Upper lobe of left lung (tissue), 6 donors: Measurements from ENCODE around the gene ITPRIP. TPM values are rescaled to one million over a fixed set of nuclear protein-coding genes. Genes with fewer than 3 reads are reported as not detected.

Experiments
- ATAC-seq, 2 donors: fragments of 200-7000 bp; cut with Tn5 transposase; one replicate each; pipeline ENCODE4 v1.9.1; 2022; ENCODE audit warnings: mild to moderate bottlenecking in 2 of 2, moderate library complexity in 2 of 2; ENCODE audit not compliant: low FRiP score in 2 of 2
- DNase-seq, 2 donors: peaks; one replicate each; pipeline ENCODE4 v3.0.0-alpha.2; 2019 to 2020
- H3K27ac ChIP-seq, 4 donors: fragments of 200-600 bp; sonication (generic); one replicate each; pipeline ENCODE4 v1.5.1; 2016 to 2019
- H3K27me3 ChIP-seq, 4 donors: fragments of 200-600 bp; sonication (generic); one replicate each; pipeline ENCODE4 v1.5.1; 2017 to 2019
- H3K36me3 ChIP-seq, 4 donors: fragments of 200-600 bp; sonication (generic); one replicate each; pipeline ENCODE4 v1.5.1; 2016 to 2019
- H3K4me1 ChIP-seq, 4 donors: fragments of 200-600 bp; sonication (generic); one replicate each; pipeline ENCODE4 v1.5.1; 2018 to 2019
- H3K4me3 ChIP-seq, 4 donors: fragments of 200-600 bp; sonication (generic); one replicate each; pipeline ENCODE4 v1.5.1; 2017 to 2019; ENCODE audit warnings: mild to moderate bottlenecking in 2 of 4, moderate library complexity in 1 of 4
- H3K9me3 ChIP-seq, 4 donors: fragments of 200-600 bp; sonication (generic); one replicate each; pipeline ENCODE4 v1.5.1; 2018 to 2019
- EP300 ChIP-seq, 4 donors: sonication (generic); formaldehyde crosslinking; IDR thresholded peaks; one replicate each; pipeline ENCODE4 v1.5.1; 2017; ENCODE audit warnings: antibody characterized with exemption in 4 of 4, control low read depth in 2 of 4
- POLR2A ChIP-seq, 4 donors: fragments of 450-650 bp; IDR thresholded peaks; one replicate each; pipeline ENCODE4 v1.5.1; 2016 to 2017; ENCODE audit warnings: antibody characterized with exemption in 4 of 4, mild to moderate bottlenecking in 2 of 4
- POLR2AphosphoS5 ChIP-seq, 2 donors: sonication (generic); formaldehyde crosslinking; IDR thresholded peaks; one replicate each; pipeline ENCODE4 v1.5.1; 2017; ENCODE audit warnings: antibody characterized with exemption in 2 of 2
- WGBS, 2 donors: methylation state at CpG; one replicate each; pipeline ENCODE4 v1.1.5; 2017 to 2018; 5-methylcytosine and 5-hydroxymethylcytosine counted together
- total RNA-seq, 6 donors: library from RNA; depleted of rRNA in 4 of 6; stranded (reverse); fragments of >200 nt in 4 of 6; gene quantifications; one replicate each; pipeline versions ENCODE4 v1.1.0 to v1.2.1, GENCODE V29; 2016 to 2021
- TF ChIP-seq, protein P1 (sequence below), 6 experiments: fragments of 450-650 bp in 4 of 6; fragments of 200-600 bp in 2 of 6; sonication (generic) in 2 of 6; IDR thresholded peaks; one replicate each; pipeline ENCODE4 v1.5.1; 2016 to 2019; ENCODE audit warnings: antibody characterized with exemption in 6 of 6
- donor health status: DM: no; HTN: no; CAD: no; lungs with moderate emphysema.
- donor health status: DM: no; HTN: yes; CAD: no; lungs with severe emphysema.

Gene ITPRIP
- total RNA-seq, 6 donors from 2014 or later: 28.3 to 86.2 (median 34.4) TPM

DNA sequence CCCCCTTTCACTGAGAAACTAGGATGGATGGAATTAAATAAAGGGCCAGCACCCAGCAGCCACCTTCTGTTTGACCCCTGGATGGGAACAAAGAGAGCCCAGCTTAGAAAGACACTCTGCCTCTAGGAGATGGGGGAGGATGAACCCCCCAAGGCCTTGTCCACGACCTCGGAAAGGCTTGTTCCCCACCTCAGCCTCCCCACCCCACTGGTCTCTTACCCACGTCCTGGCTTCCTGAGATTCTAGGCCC lies 9.7 kb downstream of the ITPRIP start:
- Histone ChIP-seq H3K27ac (peak overlapping the region; percentile 88 to 100 (median 94)), H3K27me3 (no peaks in the 10 kb centered on the region), H3K36me3 (peaks cover 0 to 8% (median 0%) of the 10 kb centered on the region in 4 donors), H3K4me1 (peaks cover 99 to 100% (median 100%) of the 10 kb centered on the region in 4 donors), H3K9me3 (no peaks in the 10 kb centered on the region), H3K4me3 (peak overlapping the region in 2 of 4 donors; percentile 8 to 19)
- TF ChIP-seq EP300 (IDR thresholded peaks at IDR 0.05) (no peak), POLR2AphosphoS5 (IDR thresholded peaks at IDR 0.05) (no peak), POLR2A (IDR thresholded peaks at IDR 0.05) (no peak)
- TF ChIP-seq, protein P1, sequence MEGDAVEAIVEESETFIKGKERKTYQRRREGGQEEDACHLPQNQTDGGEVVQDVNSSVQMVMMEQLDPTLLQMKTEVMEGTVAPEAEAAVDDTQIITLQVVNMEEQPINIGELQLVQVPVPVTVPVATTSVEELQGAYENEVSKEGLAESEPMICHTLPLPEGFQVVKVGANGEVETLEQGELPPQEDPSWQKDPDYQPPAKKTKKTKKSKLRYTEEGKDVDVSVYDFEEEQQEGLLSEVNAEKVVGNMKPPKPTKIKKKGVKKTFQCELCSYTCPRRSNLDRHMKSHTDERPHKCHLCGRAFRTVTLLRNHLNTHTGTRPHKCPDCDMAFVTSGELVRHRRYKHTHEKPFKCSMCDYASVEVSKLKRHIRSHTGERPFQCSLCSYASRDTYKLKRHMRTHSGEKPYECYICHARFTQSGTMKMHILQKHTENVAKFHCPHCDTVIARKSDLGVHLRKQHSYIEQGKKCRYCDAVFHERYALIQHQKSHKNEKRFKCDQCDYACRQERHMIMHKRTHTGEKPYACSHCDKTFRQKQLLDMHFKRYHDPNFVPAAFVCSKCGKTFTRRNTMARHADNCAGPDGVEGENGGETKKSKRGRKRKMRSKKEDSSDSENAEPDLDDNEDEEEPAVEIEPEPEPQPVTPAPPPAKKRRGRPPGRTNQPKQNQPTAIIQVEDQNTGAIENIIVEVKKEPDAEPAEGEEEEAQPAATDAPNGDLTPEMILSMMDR (IDR thresholded peaks at IDR 0.05): no peak
- DNase-seq (no peak), ATAC-seq (no peak)
- WGBS, 2 donors: 24 to 25% methylated on average over 3 of the region's 3 CpGs

DNA sequence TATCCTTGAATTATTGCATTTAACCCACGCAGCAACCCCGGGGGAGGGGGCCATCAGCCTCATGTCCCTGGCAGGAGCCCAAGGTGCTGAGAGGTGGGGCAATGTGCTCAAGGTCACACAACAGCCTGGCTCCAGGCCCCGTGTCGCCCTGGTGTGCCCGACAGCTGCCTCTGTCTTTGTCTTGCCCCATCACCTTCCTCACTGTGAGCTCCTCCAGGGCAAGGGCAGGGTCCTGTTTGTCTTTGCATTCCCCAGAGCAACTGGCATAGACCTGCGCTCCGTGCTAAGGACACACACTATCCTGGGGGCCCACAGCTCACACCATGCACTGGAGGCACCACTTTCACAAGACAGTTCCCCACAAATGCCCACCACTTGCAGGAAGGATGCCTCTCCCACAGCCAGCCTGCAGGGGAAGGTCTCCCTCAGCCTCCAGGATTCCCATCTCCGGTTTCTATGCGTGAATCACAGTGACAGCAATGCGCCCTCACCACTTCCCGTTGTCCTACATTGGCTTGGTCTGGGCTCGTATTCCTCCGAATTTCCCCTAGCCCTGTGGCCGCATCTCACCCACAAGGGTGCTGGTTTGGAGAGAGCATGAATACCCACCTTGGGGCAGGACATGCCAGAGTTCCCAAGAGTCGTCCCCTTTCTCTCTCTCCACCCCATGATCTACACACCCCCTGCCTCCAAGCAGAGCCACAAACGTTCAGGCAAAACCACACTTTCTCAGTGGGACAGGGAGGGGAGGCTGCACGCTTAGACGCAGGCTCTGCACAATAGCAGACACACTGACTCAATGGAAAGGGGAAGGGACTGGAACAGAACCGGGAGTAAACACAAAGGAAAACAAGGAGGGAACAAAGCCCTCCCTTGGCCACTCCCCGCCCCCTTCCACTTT lies 10.3 kb downstream of the ITPRIP start:
- TF ChIP-seq, protein P1 (IDR thresholded peaks at IDR 0.05): no peak
- TF ChIP-seq POLR2AphosphoS5 (IDR thresholded peaks at IDR 0.05) (peak; percentile 12 to 34), POLR2A (IDR thresholded peaks at IDR 0.05) (peak in 1 of 4 donors; percentile 52)
- peaks cover 0 to 9% (median 0%) of the 10 kb centered on the region in 4 donors for H3K36me3 ChIP-seq
- 23 to 31% methylated on average over 15 to 20 of the region's 20 CpGs for WGBS, 2 donors
- H3K27me3 ChIP-seq: no peaks in the 10 kb centered on the region
- no peaks in the 10 kb centered on the region for H3K9me3 ChIP-seq
- H3K4me3 ChIP-seq: peak overlapping the region in 2 of 4 donors; percentile 8 to 19
- peak overlapping the region; percentile 88 to 100 (median 94) for H3K27ac ChIP-seq
- DNase-seq (no peak), ATAC-seq (peak in 1 of 2 donors; percentile 45)
- H3K4me1 ChIP-seq: peaks cover 99 to 100% (median 100%) of the 10 kb centered on the region in 4 donors

- DNase-seq: no peak
These were observed 11.2 kb downstream of the ITPRIP start for GRCh38 chr10:104326991-104327610.

GRCh38 chr10:104325436-104326435 lies 12.5 kb downstream of the ITPRIP start:
- ATAC-seq: peak; percentile 25 to 40

More at GRCh38 chr10:104326991-104327610, 11.2 kb downstream of the ITPRIP start:
- TF ChIP-seq POLR2A (IDR thresholded peaks at IDR 0.05) (no peak), POLR2AphosphoS5 (IDR thresholded peaks at IDR 0.05) (no peak), EP300 (IDR thresholded peaks at IDR 0.05) (no peak)
- TF ChIP-seq, protein P1 (IDR thresholded peaks at IDR 0.05): no peak
- no peaks in the 10 kb centered on the region for H3K9me3 ChIP-seq
- no peak for ATAC-seq
- H3K27ac ChIP-seq: peak overlapping the region; percentile 88 to 100 (median 94)
- 90 to 91% methylated on average over 9 of the region's 9 CpGs for WGBS, 2 donors
- H3K27me3 ChIP-seq: no peaks in the 10 kb centered on the region
- H3K4me3 ChIP-seq: peak overlapping the region in 2 of 4 donors; percentile 19 to 22
- H3K4me1 ChIP-seq: peaks cover 100% of the 10 kb centered on the region in 4 donors
- peaks cover 0 to 9% (median 0%) of the 10 kb centered on the region in 4 donors for H3K36me3 ChIP-seq

More at GRCh38 chr10:104325436-104326435, 12.5 kb downstream of the ITPRIP start:
- TF ChIP-seq POLR2AphosphoS5 (IDR thresholded peaks at IDR 0.05): peak; percentile 89 to 93
- TF ChIP-seq POLR2A (IDR thresholded peaks at IDR 0.05): peak in 1 of 4 donors; percentile 34
- TF ChIP-seq, protein P1 (IDR thresholded peaks at IDR 0.05): no peak
- TF ChIP-seq EP300 (IDR thresholded peaks at IDR 0.05): peak; percentile 43 to 99 (median 79)
- H3K4me1 ChIP-seq: peaks cover 100% of the 10 kb centered on the region in 4 donors
- 30 to 39% methylated on average over 27 to 28 of the region's 28 CpGs for WGBS, 2 donors
- peaks cover 0 to 9% (median 0%) of the 10 kb centered on the region in 4 donors for H3K36me3 ChIP-seq
- H3K9me3 ChIP-seq: no peaks in the 10 kb centered on the region
- peak overlapping the region; percentile 88 to 100 (median 94) for H3K27ac ChIP-seq
- H3K27me3 ChIP-seq: no peaks in the 10 kb centered on the region
- peak; percentile 63 to 81 for DNase-seq
- peak overlapping the region in 2 of 4 donors; percentile 22 to 27 for H3K4me3 ChIP-seq
